GM12801 (cell line): ENCODE data around the gene GMEB2.

Experiments
- CTCF ChIP-seq: IDR thresholded peaks from one replicate; pipeline ENCODE4 v1.5.1; 2011; ENCODE audit warnings: control low read depth; ENCODE audit not compliant: insufficient read length; ENCODE audit errors: extremely low read depth

The GMEB2 gene

GRCh38 chr20:63568986-63569949 lies 57.6 kb downstream of the GMEB2 start:
- no peak for TF ChIP-seq CTCF

GRCh38 chr20:63568170-63568981 lies 58.5 kb downstream of the GMEB2 start:
- TF ChIP-seq CTCF: no peak

GRCh38 chr20:63567386-63568169 lies 59.3 kb downstream of the GMEB2 start:
- no peak for TF ChIP-seq CTCF

GRCh38 chr20:63567136-63567385 lies 59.8 kb downstream of the GMEB2 start:
- TF ChIP-seq CTCF: no peak

GRCh38 chr20:63566395-63567135 lies 60.3 kb downstream of the GMEB2 start:
- TF ChIP-seq CTCF: no peak

- no peak for TF ChIP-seq CTCF
These were observed 61.1 kb downstream of the GMEB2 start for GRCh38 chr20:63565699-63566335.
